Mesenteric fat pad (tissue), 1 donor: ENCODE data around the gene SARNP. TPM values are rescaled to one million over a fixed set of nuclear protein-coding genes. Genes with fewer than 3 reads are reported as not detected.

Source experiments
- DNase-seq: peaks from one replicate; pipeline ENCODE4 v3.0.0-alpha.2; 2020; ENCODE audit warnings: low spot score
- total RNA-seq: library from RNA; stranded (reverse); fragmentation: NEBNext Ultra II Directional; extraction: Animal tissue kit (Norgen Biotek cat#: 25700); gene quantifications from one replicate; pipeline ENCODE4 v1.2.1, GENCODE V29; 2021
- donor health status: DM: yes; HTN: yes; CAD: no.

SARNP gene
- total RNA-seq, 1 donor from 2014 or later = 39.0 TPM

GRCh38 chr12:55711786-55712553 is 105.6 kb downstream of the SARNP start:
- no peak for DNase-seq

GRCh38 chr12:55708695-55709233 is 108.8 kb downstream of the SARNP start:
- DNase-seq = no peak

GRCh38 chr12:55707841-55708694 is 109.5 kb downstream of the SARNP start, which contains the start of gene ITGA7:
Gene ITGA7 (minus strand): TSS chr12:55707904. CDS start chr12:55707682, 222 bp downstream.
- no peak for DNase-seq

Other genes starting within 250 kb of the SARNP start
- gene OR2AP1, start 245.3 kb downstream of the SARNP start, total RNA-seq = not detected
- gene OR10P1, start 180.8 kb downstream of the SARNP start, total RNA-seq = not detected
- 536 TPM for gene ITGA7, start 109.8 kb downstream of the SARNP start, total RNA-seq
- 136 TPM for gene BLOC1S1, start 101.7 kb downstream of the SARNP start, total RNA-seq
- 123 TPM for gene RDH5, start 97.3 kb downstream of the SARNP start, total RNA-seq
- 1,545 TPM for gene CD63, start 88.7 kb downstream of the SARNP start, total RNA-seq
- 5.8 TPM for gene GDF11, start 74.6 kb downstream of the SARNP start, total RNA-seq
- 49.7 TPM for gene ORMDL2, start 317 bp upstream of the SARNP start, total RNA-seq
- 28.1 TPM for gene DNAJC14, start 11.9 kb upstream of the SARNP start, total RNA-seq
- 774 TPM for gene MMP19, start 25.2 kb upstream of the SARNP start, total RNA-seq
- gene PYM1, start 110.2 kb upstream of the SARNP start, total RNA-seq = 30.5 TPM
- gene DGKA, start 113.4 kb upstream of the SARNP start, total RNA-seq = 32.4 TPM
- 0.64 TPM for gene PMEL, start 148.3 kb upstream of the SARNP start, total RNA-seq
- 21.4 TPM for gene CDK2, start 149.1 kb upstream of the SARNP start, total RNA-seq
- 88.2 TPM for gene RAB5B, start 156.4 kb upstream of the SARNP start, total RNA-seq
- 27.7 TPM for gene SUOX, start 179.6 kb upstream of the SARNP start, total RNA-seq
- gene IKZF4, start 203.3 kb upstream of the SARNP start, total RNA-seq = 25.8 TPM
- gene RPS26, start 224.2 kb upstream of the SARNP start, total RNA-seq = 45.3 TPM